ENCODE data around the gene TRAF1.

DNA sequence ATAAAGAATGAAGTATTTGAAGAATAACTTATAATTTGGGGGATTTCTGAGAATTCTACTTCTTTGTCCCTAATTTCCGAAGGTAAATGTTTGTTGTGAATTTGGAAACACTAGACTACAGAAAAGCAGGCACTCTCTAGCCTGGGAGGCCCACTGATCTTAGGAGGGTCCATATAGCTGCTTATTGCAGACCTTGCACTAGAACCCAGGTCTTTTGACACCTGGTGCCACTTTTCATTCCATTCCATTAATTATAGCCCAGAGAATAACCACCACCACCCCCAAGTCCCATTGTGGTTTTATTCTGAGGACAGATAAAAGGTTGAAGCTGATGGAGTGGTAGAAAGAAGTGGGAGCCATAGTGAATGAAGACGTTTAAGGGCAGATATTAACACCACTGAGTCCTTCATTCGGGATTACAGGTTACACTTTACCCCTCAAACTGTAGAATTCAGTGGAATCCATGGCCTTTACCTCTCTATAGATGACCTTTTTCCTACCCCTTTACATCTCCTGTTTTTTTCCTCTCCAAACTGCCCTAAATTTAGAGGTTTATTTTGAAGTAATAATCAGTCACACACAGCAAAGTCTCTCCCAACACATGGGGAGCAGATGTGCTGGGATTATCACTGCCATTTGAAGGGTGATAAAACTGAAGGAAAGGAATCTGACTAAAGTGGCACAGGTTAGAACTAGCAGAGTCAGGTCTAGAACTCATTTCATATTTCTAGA is 71.8 kb downstream of the TRAF1 start:
- no peak for TF ChIP-seq GATA2 (IDR thresholded peaks at IDR 0.05; ENCODE audit: low read depth, low read length)
- TF ChIP-seq GATA3 (IDR thresholded peaks at IDR 0.05; ENCODE audit: low read depth, low read length) = no peak
